DOHH2 (cell line): ENCODE data around the gene OR9I1.

Experiments
- H3F3A ChIP-seq: fragments of 200-600 bp; sonication (generic), shearing (Covaris generic); 2 replicates; pipeline ENCODE4 v1.6.0; 2016; ENCODE audit warnings: antibody characterized with exemption, mild to moderate bottlenecking; ENCODE audit not compliant: control insufficient read depth, insufficient read depth
- H3K27ac ChIP-seq: fragments of 200-600 bp; sonication (generic); 2 replicates; pipeline ENCODE4 v1.5.1; 2014; ENCODE audit warnings: low read depth, mild to moderate bottlenecking, low read length, moderate library complexity
- H3K27me3 ChIP-seq: fragments of 200-600 bp; sonication (generic); 2 replicates; pipeline ENCODE4 v1.6.1; 2014; ENCODE audit warnings: mild to moderate bottlenecking, low read length, mixed read lengths; ENCODE audit not compliant: control insufficient read depth
- H3K36me3 ChIP-seq: fragments of 200-600 bp; sonication (generic); 2 replicates; pipeline ENCODE4 v1.6.1; 2014; ENCODE audit warnings: mild to moderate bottlenecking, low read length, moderate library complexity, mixed read lengths; ENCODE audit not compliant: control insufficient read depth
- H3K4me1 ChIP-seq: fragments of 200-600 bp; sonication (generic); 2 replicates; pipeline ENCODE4 v1.6.1; 2014; ENCODE audit warnings: mild to moderate bottlenecking, low read length, mixed read lengths; ENCODE audit not compliant: control insufficient read depth
- H3K4me2 ChIP-seq: fragments of 200-600 bp; sonication (generic); 2 replicates; pipeline ENCODE4 v1.6.0; 2014; ENCODE audit warnings: mild to moderate bottlenecking, low read length, moderate library complexity
- H3K4me3 ChIP-seq: fragments of 200-600 bp; sonication (generic); 2 replicates; pipeline ENCODE4 v1.5.1; 2014; ENCODE audit warnings: mild to moderate bottlenecking, low read length, mixed read lengths
- H3K79me2 ChIP-seq: fragments of 200-600 bp; sonication (generic); 2 replicates; pipeline ENCODE4 v1.6.1; 2014; ENCODE audit warnings: mild to moderate bottlenecking, low read length, mixed read lengths; ENCODE audit not compliant: control insufficient read depth
- H3K9me2 ChIP-seq: fragments of 200-600 bp; sonication (generic); replicated peaks from 2 replicates; pipeline ENCODE4 v1.6.1; 2014; ENCODE audit warnings: mild to moderate bottlenecking, low read length, mixed read lengths; ENCODE audit not compliant: control insufficient read depth
- H3K9me3 ChIP-seq: fragments of 200-600 bp; sonication (generic); 2 replicates; pipeline ENCODE4 v1.6.1; 2014; ENCODE audit warnings: antibody characterized with exemption, low read length, mixed read lengths; ENCODE audit not compliant: control insufficient read depth, insufficient read depth
- H4K20me1 ChIP-seq: fragments of 200-600 bp; sonication (generic); 2 replicates; pipeline ENCODE4 v1.6.0; 2014; ENCODE audit warnings: low read depth, mild to moderate bottlenecking, antibody characterized with exemption, low read length, moderate library complexity; ENCODE audit not compliant: control insufficient read depth, insufficient read depth
- CTCF ChIP-seq: fragments of 200-600 bp; sonication (generic); IDR thresholded peaks from one replicate; pipeline ENCODE4 v1.5.1; 2014; ENCODE audit warnings: antibody characterized with exemption, mild to moderate bottlenecking, low read depth, low read length; ENCODE audit not compliant: poor library complexity, severe bottlenecking
- EZH2phosphoT487 ChIP-seq: fragments of 200-600 bp; sonication (generic); IDR thresholded peaks from 2 replicates; pipeline ENCODE4 v1.6.1; 2017; ENCODE audit warnings: borderline replicate concordance, mild to moderate bottlenecking, antibody characterized with exemption, low read length, moderate library complexity, mixed read lengths

Gene OR9I1

GRCh38 chr11:58125469-58125868 lies at the start of gene OR9I1:
Gene OR9I1 (minus strand): TSS chr11:58125530. CDS start chr11:58119444, 6,086 bp downstream.
- Histone ChIP-seq H3K4me2 (no peak within 1 kb of the TSS), H3F3A (no peaks in the 10 kb centered on the region), H3K4me3 (no peak within 1 kb of the TSS), H3K4me1 (no peaks in the 10 kb centered on the region), H3K79me2 (no peaks in the 10 kb centered on the region), H3K27ac (no peak within 1 kb of the TSS), H3K9me3 (no peaks in the 10 kb centered on the region), H3K9me2 (no peaks in the 10 kb centered on the region), H3K27me3 (no peaks in the 10 kb centered on the region), H4K20me1 (no peaks in the 10 kb centered on the region), H3K36me3 (no peaks in the 10 kb centered on the region)
- no peak for TF ChIP-seq EZH2phosphoT487
- no peak for TF ChIP-seq CTCF

GRCh38 chr11:58165504-58166106 lies 40.3 kb upstream of the OR9I1 start:
- Histone ChIP-seq H3K27me3 (no peaks in the 10 kb centered on the region), H3K36me3 (no peaks in the 10 kb centered on the region), H3K9me3 (no peaks in the 10 kb centered on the region), H3K9me2 (no peaks in the 10 kb centered on the region), H3F3A (no peaks in the 10 kb centered on the region), H3K4me2 (no peak overlapping the region), H3K79me2 (no peaks in the 10 kb centered on the region), H4K20me1 (no peaks in the 10 kb centered on the region), H3K27ac (no peak overlapping the region), H3K4me3 (no peak overlapping the region), H3K4me1 (no peaks in the 10 kb centered on the region)
- TF ChIP-seq CTCF (no peak), EZH2phosphoT487 (no peak)

GRCh38 chr11:58164990-58165389 lies 39.7 kb upstream of the OR9I1 start:
- H3K4me3 ChIP-seq = no peak overlapping the region
- no peaks in the 10 kb centered on the region for H3K79me2 ChIP-seq
- TF ChIP-seq CTCF (no peak), EZH2phosphoT487 (no peak)
- H3F3A ChIP-seq = no peaks in the 10 kb centered on the region
- H4K20me1 ChIP-seq = no peaks in the 10 kb centered on the region
- H3K4me2 ChIP-seq = no peak overlapping the region
- H3K36me3 ChIP-seq = no peaks in the 10 kb centered on the region
- H3K27me3 ChIP-seq = no peaks in the 10 kb centered on the region
- H3K27ac ChIP-seq = no peak overlapping the region
- H3K9me3 ChIP-seq = no peaks in the 10 kb centered on the region
- H3K9me2 ChIP-seq = no peaks in the 10 kb centered on the region
- no peaks in the 10 kb centered on the region for H3K4me1 ChIP-seq
